Smooth muscle cell (in vitro differentiated cells): ENCODE data around the gene KNG1. TPM values are rescaled to one million over a fixed set of nuclear protein-coding genes. Genes with fewer than 3 reads are reported as not detected.

Experiments
- DNase-seq: peaks from one replicate; lab custom pipeline; 2025; ENCODE audit not compliant: unreplicated experiment; lab: John Stamatoyannopoulos, UW
- H2AFZ ChIP-seq: fragments of 200-600 bp; sonication (generic); 2 replicates; pipeline ENCODE4 v1.6.0; 2016; ENCODE audit warnings: antibody characterized with exemption, low read depth, mild to moderate bottlenecking
- H3F3A ChIP-seq: fragments of 200-600 bp; sonication (generic); 2 replicates; pipeline ENCODE4 v1.6.0; 2017; ENCODE audit warnings: antibody characterized with exemption, low read depth
- H3K27ac ChIP-seq: fragments of 200-600 bp; sonication (generic); 2 replicates; pipeline ENCODE4 v1.5.1; 2016; ENCODE audit warnings: low read depth, mild to moderate bottlenecking
- H3K27me3 ChIP-seq: fragments of 200-600 bp; sonication (generic); 2 replicates; pipeline ENCODE4 v1.6.1; 2016; ENCODE audit warnings: low read depth, mild to moderate bottlenecking
- H3K36me3 ChIP-seq: fragments of 200-600 bp; sonication (generic); 2 replicates; pipeline ENCODE4 v1.5.1; 2016; ENCODE audit warnings: low read depth
- H3K4me1 ChIP-seq: fragments of 200-600 bp; sonication (generic); 2 replicates; pipeline ENCODE4 v1.5.1; 2016; ENCODE audit warnings: low read depth
- H3K4me2 ChIP-seq: fragments of 200-600 bp; sonication (generic); 2 replicates; pipeline ENCODE4 v1.6.0; 2016; ENCODE audit warnings: mild to moderate bottlenecking
- H3K4me3 ChIP-seq: fragments of 200-600 bp; sonication (generic); 2 replicates; pipeline ENCODE4 v1.5.1; 2016; ENCODE audit warnings: mild to moderate bottlenecking
- H3K79me2 ChIP-seq: fragments of 200-600 bp; sonication (generic); 2 replicates; pipeline ENCODE4 v1.6.0; 2016; ENCODE audit warnings: low read depth, mild to moderate bottlenecking
- H3K9ac ChIP-seq: fragments of 200-600 bp; sonication (generic); 2 replicates; pipeline ENCODE4 v1.6.0; 2016; ENCODE audit warnings: low read depth
- H3K9me3 ChIP-seq: fragments of 200-600 bp; sonication (generic); replicated peaks from 2 replicates; pipeline ENCODE4 v1.5.1; 2016; ENCODE audit warnings: low read depth
- H4K20me1 ChIP-seq: fragments of 200-600 bp; sonication (generic); 2 replicates; pipeline ENCODE4 v1.6.0; 2016; ENCODE audit warnings: low read depth
- WGBS: methylation state at CpG from one replicate; pipeline ENCODE4 v1.1.7; 2016; ENCODE audit warnings: low lambda C conversion rate; 5-methylcytosine and 5-hydroxymethylcytosine counted together
- polyA plus RNA-seq: library from polyadenylated mRNA; unstranded; fragments of >200 nt; fragmentation: Nextera tagmentation; extraction: Ambion mirVana; gene quantifications from 2 replicates; pipeline ENCODE4 v1.2.1, GENCODE V29; 2016
- total RNA-seq: library from RNA; depleted of rRNA; stranded (reverse); fragments of >200 nt; gene quantifications from 2 replicates; pipeline ENCODE4 v1.2.3, GENCODE V29; 2014
- TF ChIP-seq, protein P1 (sequence below): fragments of 200-600 bp; sonication (generic); IDR thresholded peaks from 2 replicates; pipeline ENCODE4 v1.5.1; 2017; ENCODE audit warnings: borderline replicate concordance, mild to moderate bottlenecking, antibody characterized with exemption; ENCODE audit not compliant: insufficient read depth, poor library complexity, severe bottlenecking

The KNG1 gene
- total and polyA plus RNA-seq, 2 experiments from 2014 or later: not detected

DNA sequence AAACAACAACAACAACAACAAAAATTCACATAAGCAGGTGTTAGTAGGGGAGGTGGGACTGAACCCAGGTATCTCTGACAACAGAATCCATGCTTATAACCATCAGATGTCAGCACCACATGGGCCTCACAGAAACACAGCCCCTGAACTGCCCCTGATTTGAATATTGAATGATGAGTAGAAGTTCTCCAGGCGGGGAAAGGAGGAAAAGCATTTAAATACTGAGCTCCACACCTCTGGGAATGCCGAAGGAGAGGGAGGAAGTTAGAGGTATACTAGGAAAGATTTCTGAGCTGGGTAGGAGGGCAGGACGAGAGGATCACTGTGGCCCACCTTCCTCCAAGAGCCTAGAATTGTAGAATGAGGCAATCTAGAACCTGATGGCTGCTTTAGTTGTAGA, 34.3 kb downstream of the KNG1 start:
- H3F3A ChIP-seq: no peaks in the 10 kb centered on the region
- H3K9me3 ChIP-seq: no peaks in the 10 kb centered on the region
- no peaks in the 10 kb centered on the region for H3K27me3 ChIP-seq
- H3K4me3 ChIP-seq: no peak overlapping the region
- H4K20me1 ChIP-seq: no peaks in the 10 kb centered on the region
- no peak overlapping the region for H3K4me2 ChIP-seq
- H3K4me1 ChIP-seq: peaks cover 4% of the 10 kb centered on the region
- DNase-seq: no peak
- no peaks in the 10 kb centered on the region for H3K36me3 ChIP-seq
- TF ChIP-seq, protein P1, sequence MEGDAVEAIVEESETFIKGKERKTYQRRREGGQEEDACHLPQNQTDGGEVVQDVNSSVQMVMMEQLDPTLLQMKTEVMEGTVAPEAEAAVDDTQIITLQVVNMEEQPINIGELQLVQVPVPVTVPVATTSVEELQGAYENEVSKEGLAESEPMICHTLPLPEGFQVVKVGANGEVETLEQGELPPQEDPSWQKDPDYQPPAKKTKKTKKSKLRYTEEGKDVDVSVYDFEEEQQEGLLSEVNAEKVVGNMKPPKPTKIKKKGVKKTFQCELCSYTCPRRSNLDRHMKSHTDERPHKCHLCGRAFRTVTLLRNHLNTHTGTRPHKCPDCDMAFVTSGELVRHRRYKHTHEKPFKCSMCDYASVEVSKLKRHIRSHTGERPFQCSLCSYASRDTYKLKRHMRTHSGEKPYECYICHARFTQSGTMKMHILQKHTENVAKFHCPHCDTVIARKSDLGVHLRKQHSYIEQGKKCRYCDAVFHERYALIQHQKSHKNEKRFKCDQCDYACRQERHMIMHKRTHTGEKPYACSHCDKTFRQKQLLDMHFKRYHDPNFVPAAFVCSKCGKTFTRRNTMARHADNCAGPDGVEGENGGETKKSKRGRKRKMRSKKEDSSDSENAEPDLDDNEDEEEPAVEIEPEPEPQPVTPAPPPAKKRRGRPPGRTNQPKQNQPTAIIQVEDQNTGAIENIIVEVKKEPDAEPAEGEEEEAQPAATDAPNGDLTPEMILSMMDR: no peak
- no peak overlapping the region for H3K27ac ChIP-seq
- 66% methylated on average over 3 of the region's 3 CpGs for WGBS
- no peak overlapping the region for H3K9ac ChIP-seq
- H2AFZ ChIP-seq: no peak overlapping the region
- H3K79me2 ChIP-seq: no peaks in the 10 kb centered on the region

- Histone ChIP-seq H3K27me3 (no peaks in the 10 kb centered on the region), H3K9me3 (no peaks in the 10 kb centered on the region), H3K4me2 (no peak overlapping the region), H2AFZ (no peak overlapping the region), H3K27ac (peak overlapping the region; percentile 14), H3K4me1 (peaks cover 4% of the 10 kb centered on the region), H3K79me2 (no peaks in the 10 kb centered on the region), H3F3A (no peaks in the 10 kb centered on the region), H3K9ac (no peak overlapping the region), H4K20me1 (no peaks in the 10 kb centered on the region), H3K4me3 (no peak overlapping the region), H3K36me3 (no peaks in the 10 kb centered on the region)
- no peak for DNase-seq
- TF ChIP-seq, protein P1: no peak
- 81% methylated on average over 7 of the region's 7 CpGs for WGBS
These were observed 36.8 kb downstream of the KNG1 start for GRCh38 chr3:186754006-186754405.

GRCh38 chr3:186754871-186755270, 37.7 kb downstream of the KNG1 start:
- Histone ChIP-seq H3K27me3 (no peaks in the 10 kb centered on the region), H3K4me1 (peaks cover 4% of the 10 kb centered on the region), H3K36me3 (no peaks in the 10 kb centered on the region), H2AFZ (no peak overlapping the region), H3K79me2 (no peaks in the 10 kb centered on the region), H3K4me2 (no peak overlapping the region), H3K4me3 (no peak overlapping the region), H4K20me1 (no peaks in the 10 kb centered on the region), H3K9ac (no peak overlapping the region), H3F3A (no peaks in the 10 kb centered on the region), H3K27ac (no peak overlapping the region), H3K9me3 (no peaks in the 10 kb centered on the region)
- DNase-seq: no peak
- TF ChIP-seq, protein P1: no peak
- 90% methylated on average over 5 of the region's 5 CpGs for WGBS

DNA sequence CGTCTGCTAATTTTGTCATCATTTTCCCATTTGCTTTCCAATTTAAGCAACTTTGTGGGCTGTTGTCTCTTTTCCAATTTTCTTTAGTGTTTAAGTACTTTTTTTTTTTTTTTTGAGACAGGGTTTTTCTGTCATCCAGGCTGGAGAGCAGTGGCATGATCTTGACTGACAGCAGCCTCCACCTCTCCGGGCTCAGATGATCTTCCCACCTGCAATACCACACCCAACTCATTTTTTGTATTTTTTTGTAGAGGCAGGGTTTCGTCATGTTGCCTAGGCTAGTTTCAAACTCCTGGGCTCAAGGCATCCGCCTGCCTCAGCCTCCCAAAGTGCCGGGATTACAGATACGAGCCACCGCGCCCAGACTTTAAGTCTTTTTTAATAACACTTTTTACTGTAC, 40.1 kb downstream of the KNG1 start:
- 76% methylated on average over 8 of the region's 8 CpGs for WGBS
- no peaks in the 10 kb centered on the region for H3K79me2 ChIP-seq
- H3F3A ChIP-seq: no peaks in the 10 kb centered on the region
- H3K4me3 ChIP-seq: no peak overlapping the region
- TF ChIP-seq, protein P1: no peak
- H3K27ac ChIP-seq: no peak overlapping the region
- H3K9me3 ChIP-seq: no peaks in the 10 kb centered on the region
- H2AFZ ChIP-seq: no peak overlapping the region
- H3K4me2 ChIP-seq: no peak overlapping the region
- H3K9ac ChIP-seq: no peak overlapping the region
- H3K36me3 ChIP-seq: no peaks in the 10 kb centered on the region
- no peaks in the 10 kb centered on the region for H4K20me1 ChIP-seq
- peaks cover 4% of the 10 kb centered on the region for H3K4me1 ChIP-seq
- no peaks in the 10 kb centered on the region for H3K27me3 ChIP-seq
- DNase-seq: no peak
